ENCODE results near the gene TTL.

GRCh38 chr2:112481528-112482233 is at the start of gene TTL:
- TF ChIP-seq CTCF (IDR thresholded peaks at IDR 0.05) (no peak), SIN3A (IDR thresholded peaks at IDR 0.05; ENCODE audit: borderline replicate concordance, insufficient read depth, low read depth, low read length) (no peak; the same call in 1 of the 2 replicates)
